ENCODE data around the gene DIP2B. TPM values are rescaled to one million over a fixed set of nuclear protein-coding genes. Genes with fewer than 3 reads are reported as not detected.

The DIP2B gene
- polyA plus RNA-seq, 2 of the 4 experiments (the other 2 are of a cell fraction), result 16.9 to 29.3 TPM

- Histone ChIP-seq H3K27ac (peak overlapping the region in 1 of 2 experiments; percentile 80; a peak in 1 of 6 replicates), H3K4me3 (no peak overlapping the region), H3K4me1 (peaks cover 64% of the 10 kb centered on the region), H3K4me2 (no peak overlapping the region), H3K9me3 (no peaks in the 10 kb centered on the region)
- ChIA-PET CTCF (interaction anchor here (1.9 to 3.1 kb wide), 2 partner anchors 26 to 106 kb away, joined by 4 to 17 read pairs; partner anchors contain the start of gene DIP2B), POLR2A (interaction anchor here (0.6 kb wide), 2 partner anchors 9 to 20 kb away, joined by 3 to 4 read pairs; no protein-coding TSS in a partner anchor)
- no peak for FAIRE-seq
- TF ChIP-seq NFE2L2 (conservative IDR thresholded peaks at IDR 0.05; ENCODE audit: low read length) (no peak), ZC3H11A (IDR thresholded peaks at IDR 0.05) (no peak), HES2 (IDR thresholded peaks at IDR 0.05) (no peak), RARB (CRISPR knock-in tag; IDR thresholded peaks at IDR 0.05) (no peak), POLR2AphosphoS2 (conservative IDR thresholded peaks at IDR 0.05; ENCODE audit: low read length) (no peak), NPAS2 (CRISPR knock-in tag; IDR thresholded peaks at IDR 0.05; ENCODE audit: borderline replicate concordance) (no peak), ZFP36 (IDR thresholded peaks at IDR 0.05; ENCODE audit: borderline replicate concordance, partially characterized antibody) (no peak), SREBF2 (IDR thresholded peaks at IDR 0.05) (no peak), EP300 (IDR thresholded peaks at IDR 0.05) (no peak)
- WGBS (ENCODE audit: missing lambda C conversion rate), result 91% methylated on average over 2 of the region's 2 CpGs
- DNase-seq (ENCODE audit: low read depth in 1 of 2, low spot score in 1 of 2), result no peak
- no peak for ATAC-seq
These were observed 25.7 kb downstream of the DIP2B start for GRCh38 chr12:50530532-50530931.

- CTCF ChIA-PET, result interaction anchor here (0.6 to 3.1 kb wide), 3 partner anchors 11 to 106 kb away, joined by 3 to 17 read pairs (median 3); partner anchors contain the start of gene DIP2B
- peak overlapping the region; percentile 78 for H3K4me2 ChIP-seq
- H3K27ac ChIP-seq, result peak overlapping the region; percentile 68 to 80
- no peak overlapping the region for H3K4me3 ChIP-seq
- no peak for TF ChIP-seq HDAC2 (IDR thresholded peaks at IDR 0.05)
- 0 out of 2 replicates have a peak, but pooled peaks have one; percentile 70 for TF ChIP-seq FOXS1 (CRISPR knock-in tag; IDR thresholded peaks at IDR 0.05)
- FAIRE-seq, result no peak
- WGBS (ENCODE audit: missing lambda C conversion rate), result 38% methylated on average over 2 of the region's 2 CpGs
- DNase-seq (ENCODE audit: low read depth in 1 of 2, low spot score in 1 of 2), result peak in 1 of 2 experiments; percentile 25
- POLR2A ChIA-PET, result no interaction called here
- peak; percentile 16 to 50; a peak in 3 of 6 replicates for ATAC-seq
- peaks cover 62% of the 10 kb centered on the region for H3K4me1 ChIP-seq
- H3K9me3 ChIP-seq, result no peaks in the 10 kb centered on the region
These were observed 28.4 kb downstream of the DIP2B start for GRCh38 chr12:50533203-50533584.

GRCh38 chr12:50533971-50534370, 29.2 kb downstream of the DIP2B start:
- no peak for TF ChIP-seq EHMT2 (IDR thresholded peaks at IDR 0.05; ENCODE audit: low read depth)
- TF ChIP-seq MAFK (IDR thresholded peaks at IDR 0.05; ENCODE audit: partially characterized antibody), result peak; percentile 67
- no peak for TF ChIP-seq FOXS1 (CRISPR knock-in tag; IDR thresholded peaks at IDR 0.05)

GRCh38 chr12:50536831-50537537, 32.2 kb downstream of the DIP2B start:
- peaks cover 67% of the 10 kb centered on the region for H3K4me1 ChIP-seq
- no peaks in the 10 kb centered on the region for H3K9me3 ChIP-seq
- TF ChIP-seq RAD21 (conservative IDR thresholded peaks at IDR 0.05 in 1 of 2, IDR thresholded peaks at IDR 0.05 in 1 of 2) (no peak), EHF (CRISPR knock-in tag; IDR thresholded peaks at IDR 0.05) (no peak), RARB (CRISPR knock-in tag; IDR thresholded peaks at IDR 0.05) (no peak), HOXA7 (CRISPR knock-in tag; IDR thresholded peaks at IDR 0.05) (no peak), RFX5 (IDR thresholded peaks at IDR 0.05) (no peak), HEYL (CRISPR knock-in tag; IDR thresholded peaks at IDR 0.05) (no peak), ZC3H11A (IDR thresholded peaks at IDR 0.05) (no peak), SMC3 (IDR thresholded peaks at IDR 0.05) (no peak), CBX2 (IDR thresholded peaks at IDR 0.05; ENCODE audit: borderline replicate concordance, low read depth) (no peak), EP300 (IDR thresholded peaks at IDR 0.05) (no peak), SREBF2 (IDR thresholded peaks at IDR 0.05) (no peak)
- FAIRE-seq (no peak), DNase-seq (ENCODE audit: low read depth in 1 of 2, low spot score in 1 of 2) (no peak), ATAC-seq (no peak)
- 60% methylated on average over 4 of the region's 4 CpGs for WGBS (ENCODE audit: missing lambda C conversion rate)
- ChIA-PET POLR2A (no interaction called here), CTCF (interaction anchor here (1.1 to 2.4 kb wide), 4 partner anchors 11 to 33 kb away, joined by 3 to 19 read pairs (median 4); partner anchors contain the start of gene DIP2B)
- peak overlapping the region; percentile 1 to 71; a peak in 3 of 6 replicates for H3K27ac ChIP-seq
- no peak overlapping the region for H3K4me3 ChIP-seq
- peak overlapping the region; percentile 56 for H3K4me2 ChIP-seq

More at GRCh38 chr12:50533971-50534370, 29.2 kb downstream of the DIP2B start:
- no peak overlapping the region for H3K4me3 ChIP-seq
- ATAC-seq (no peak), DNase-seq (ENCODE audit: low read depth in 1 of 2, low spot score in 1 of 2) (no peak), FAIRE-seq (no peak)
- POLR2A ChIA-PET, result no interaction called here
- peaks cover 65% of the 10 kb centered on the region for H3K4me1 ChIP-seq
- CTCF ChIA-PET, result interaction anchor here (1.7 kb wide), 1 partner anchor 30 kb away, joined by 7 read pairs; the partner anchor contains the start of gene DIP2B
- peak overlapping the region; percentile 78; the same call in 1 of the 3 replicates for H3K4me2 ChIP-seq
- no peaks in the 10 kb centered on the region for H3K9me3 ChIP-seq
- H3K27ac ChIP-seq, result peak overlapping the region; percentile 68 to 80; a peak in 4 of 6 replicates

Measured in A549 (cell line).